ENCODE measurements around the gene SEZ6.

DNA sequence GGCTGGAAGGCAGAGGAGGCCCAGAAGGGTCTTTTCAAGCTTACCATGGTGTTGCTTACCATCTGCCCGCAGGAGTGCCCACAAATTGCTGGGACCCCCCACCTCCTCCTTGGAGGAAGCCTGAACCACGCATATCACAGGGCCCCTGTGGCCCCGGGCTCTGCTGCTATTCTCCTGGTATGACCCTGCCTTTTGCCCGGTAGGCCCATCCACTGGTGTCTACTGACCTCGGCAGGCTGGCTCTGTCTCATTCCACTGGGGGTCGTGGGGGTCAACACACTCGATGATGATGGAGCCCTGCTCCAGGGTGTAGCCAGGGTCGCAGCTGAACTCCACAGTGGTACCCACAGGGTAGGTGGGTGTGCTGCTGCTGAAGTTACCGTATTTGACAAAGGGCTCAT, 46.4 kb downstream of the SEZ6 start:
- TF ChIP-seq POLR2AphosphoS5 (IDR thresholded peaks at IDR 0.05) (no peak), CTCF (IDR thresholded peaks at IDR 0.05) (no peak), POLR2A (IDR thresholded peaks at IDR 0.05) (no peak), EP300 (IDR thresholded peaks at IDR 0.05) (no peak)
